Measurements from ENCODE around the gene ANKRD28. TPM values are rescaled to one million over a fixed set of nuclear protein-coding genes. Genes with fewer than 3 reads are reported as not detected.

ANKRD28 gene
- total and polyA plus RNA-seq, 2 experiments from 2014 or later: 15.2 to 61.3 TPM

GRCh38 chr3:15649858-15650257 lies 147.9 kb downstream of the ANKRD28 start (continued):
- no peak for TF ChIP-seq ZNF462 (CRISPR knock-in tag; IDR thresholded peaks at IDR 0.05)
- TF ChIP-seq CTCF (conservative IDR thresholded peaks at IDR 0.05; ENCODE audit: low read depth in 2 of 2): no peak
- TF ChIP-seq CREB1 (CRISPR knock-in tag; IDR thresholded peaks at IDR 0.05; ENCODE audit: low read depth): no peak
- no peak for TF ChIP-seq EZH2 (IDR thresholded peaks at IDR 0.05; ENCODE audit: low read depth, unreplicated experiment)
- no peak for TF ChIP-seq STAT1 (IDR thresholded peaks at IDR 0.05; ENCODE audit: unreplicated experiment)
- TF ChIP-seq ZNF331 (CRISPR knock-in tag; IDR thresholded peaks at IDR 0.05; ENCODE audit: low read depth): no peak

GRCh38 chr3:15649341-15649740 lies 148.4 kb downstream of the ANKRD28 start:
- Histone ChIP-seq H3K4me2 (no peak overlapping the region), H3K9me2 (ENCODE audit: insufficient read depth) (peaks cover 13% of the 10 kb centered on the region; the same call in 1 of the 2 replicates), H3K27ac (ENCODE audit: low read depth) (no peak overlapping the region), H3K79me2 (replicated peaks; ENCODE audit: insufficient read depth) (no peaks in the 10 kb centered on the region), H2AFZ (no peak overlapping the region), H3K4me3 (no peak overlapping the region), H3K27me3 (ENCODE audit: insufficient read depth) (no peaks in the 10 kb centered on the region), H3K36me3 (ENCODE audit: insufficient read depth) (no peaks in the 10 kb centered on the region; the same call in 1 of the 2 replicates), H4K20me1 (replicated peaks; ENCODE audit: insufficient read depth) (0 out of 2 replicates have a peak, but pooled peaks cover 3% of the 10 kb centered on the region), H3F3A (replicated peaks; ENCODE audit: low read depth) (0 out of 2 replicates have a peak, but pooled peaks cover 2% of the 10 kb centered on the region), H3K4me1 (ENCODE audit: insufficient read depth) (peaks cover 9% of the 10 kb centered on the region; the same call in 1 of the 2 replicates)
- no peak for DNase-seq (ENCODE audit: low spot score)
- Mint-ChIP-seq H3K27ac (no peak overlapping the region), H3K27me3 (ENCODE audit: insufficient read depth, low read depth, poor library complexity) (peaks cover 2% of the 10 kb centered on the region), H3K9me3 (peaks cover 4% of the 10 kb centered on the region; the same call in 2 of the 3 replicates), H3K4me3 (no peak overlapping the region), H3K36me3 (ENCODE audit: low read depth) (peaks cover 15% of the 10 kb centered on the region), H3K4me1 (peaks cover 18% of the 10 kb centered on the region)
- ATAC-seq: no peak
- TF ChIP-seq EZH2phosphoT487 (IDR thresholded peaks at IDR 0.05; ENCODE audit: unreplicated experiment) (no peak), ZNF331 (CRISPR knock-in tag; IDR thresholded peaks at IDR 0.05; ENCODE audit: low read depth) (no peak), REST (IDR thresholded peaks at IDR 0.05; ENCODE audit: unreplicated experiment) (no peak), JUNB (IDR thresholded peaks at IDR 0.05; ENCODE audit: unreplicated experiment) (no peak), POLR2AphosphoS5 (IDR thresholded peaks at IDR 0.05; ENCODE audit: low read depth) (no peak), NANOG (IDR thresholded peaks at IDR 0.05; ENCODE audit: borderline replicate concordance) (no peak), ETS1 (IDR thresholded peaks at IDR 0.05) (no peak)
